Measurements from ENCODE around the gene FSTL4. TPM values are rescaled to one million over a fixed set of nuclear protein-coding genes. Genes with fewer than 3 reads are reported as not detected.

The FSTL4 gene
- total RNA-seq, 1 donor from 2014 or later, result not detected

GRCh38 chr5:133483406-133484090 is 128.8 kb downstream of the FSTL4 start:
- Histone ChIP-seq H3K27me3 (ENCODE audit: low read depth) (peaks cover 25% of the 10 kb centered on the region), H3K9me3 (replicated peaks) (no peaks in the 10 kb centered on the region), H3K4me3 (no peak overlapping the region), H3K36me3 (no peaks in the 10 kb centered on the region), H3K4me1 (peaks cover 5% of the 10 kb centered on the region), H3K27ac (replicated peaks) (no peak overlapping the region)
- TF ChIP-seq, protein P1, sequence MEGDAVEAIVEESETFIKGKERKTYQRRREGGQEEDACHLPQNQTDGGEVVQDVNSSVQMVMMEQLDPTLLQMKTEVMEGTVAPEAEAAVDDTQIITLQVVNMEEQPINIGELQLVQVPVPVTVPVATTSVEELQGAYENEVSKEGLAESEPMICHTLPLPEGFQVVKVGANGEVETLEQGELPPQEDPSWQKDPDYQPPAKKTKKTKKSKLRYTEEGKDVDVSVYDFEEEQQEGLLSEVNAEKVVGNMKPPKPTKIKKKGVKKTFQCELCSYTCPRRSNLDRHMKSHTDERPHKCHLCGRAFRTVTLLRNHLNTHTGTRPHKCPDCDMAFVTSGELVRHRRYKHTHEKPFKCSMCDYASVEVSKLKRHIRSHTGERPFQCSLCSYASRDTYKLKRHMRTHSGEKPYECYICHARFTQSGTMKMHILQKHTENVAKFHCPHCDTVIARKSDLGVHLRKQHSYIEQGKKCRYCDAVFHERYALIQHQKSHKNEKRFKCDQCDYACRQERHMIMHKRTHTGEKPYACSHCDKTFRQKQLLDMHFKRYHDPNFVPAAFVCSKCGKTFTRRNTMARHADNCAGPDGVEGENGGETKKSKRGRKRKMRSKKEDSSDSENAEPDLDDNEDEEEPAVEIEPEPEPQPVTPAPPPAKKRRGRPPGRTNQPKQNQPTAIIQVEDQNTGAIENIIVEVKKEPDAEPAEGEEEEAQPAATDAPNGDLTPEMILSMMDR (IDR thresholded peaks at IDR 0.05; ENCODE audit: borderline replicate concordance), result no peak
- intact Hi-C loops (cut with micrococcal nuclease), result loop anchor here (10.0 kb wide), 1 partner anchor 329 kb away; no protein-coding TSS in a partner anchor
- peak; percentile 29 for DNase-seq

GRCh38 chr5:133482028-133482427 is 130.3 kb downstream of the FSTL4 start:
- H3K27me3 ChIP-seq (ENCODE audit: low read depth), result peaks cover 20% of the 10 kb centered on the region
- intact Hi-C loops (cut with micrococcal nuclease), result loop anchor here (10.0 kb wide), 1 partner anchor 327 kb away; no protein-coding TSS in a partner anchor
- H3K4me1 ChIP-seq, result peaks cover 5% of the 10 kb centered on the region
- no peaks in the 10 kb centered on the region for H3K9me3 ChIP-seq (replicated peaks)
- no peaks in the 10 kb centered on the region for H3K36me3 ChIP-seq
- H3K4me3 ChIP-seq, result no peak overlapping the region
- DNase-seq, result no peak
- TF ChIP-seq, protein P1 (IDR thresholded peaks at IDR 0.05; ENCODE audit: borderline replicate concordance), result no peak
- no peak overlapping the region for H3K27ac ChIP-seq (replicated peaks)

- Histone ChIP-seq H3K27ac (replicated peaks) (no peak overlapping the region), H3K4me1 (peaks cover 5% of the 10 kb centered on the region), H3K4me3 (no peak overlapping the region), H3K36me3 (no peaks in the 10 kb centered on the region), H3K9me3 (replicated peaks) (no peaks in the 10 kb centered on the region), H3K27me3 (ENCODE audit: low read depth) (peaks cover 22% of the 10 kb centered on the region)
- intact Hi-C loops (cut with micrococcal nuclease), result loop anchor here (10.0 kb wide), 1 partner anchor 326 kb away; no protein-coding TSS in a partner anchor
- TF ChIP-seq, protein P1 (IDR thresholded peaks at IDR 0.05; ENCODE audit: borderline replicate concordance), result no peak
- DNase-seq, result no peak
Measured at GRCh38 chr5:133480866-133481265, 131.5 kb downstream of the FSTL4 start.

DNA sequence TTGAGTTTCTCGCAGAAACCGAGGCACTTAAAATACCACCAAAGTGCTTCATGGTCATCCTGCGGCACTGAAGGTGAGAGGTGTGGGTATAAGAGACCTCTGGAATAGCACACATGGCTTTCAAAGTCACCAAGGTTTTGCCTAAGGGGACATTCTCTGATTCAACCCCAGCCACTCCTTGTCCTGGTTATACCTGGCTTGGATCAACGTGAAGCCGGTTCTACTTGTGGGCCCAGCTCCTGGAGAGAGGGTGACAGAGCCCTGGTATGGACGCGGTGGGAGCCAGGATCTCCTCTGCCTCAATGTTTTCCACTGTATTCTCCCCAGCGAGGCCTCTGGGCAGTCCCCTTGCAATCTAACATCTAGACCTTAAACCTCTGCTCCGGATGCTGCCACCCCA is 132.0 kb downstream of the FSTL4 start:
- Histone ChIP-seq H3K4me3 (no peak overlapping the region), H3K36me3 (no peaks in the 10 kb centered on the region), H3K27me3 (ENCODE audit: low read depth) (peaks cover 24% of the 10 kb centered on the region), H3K4me1 (peaks cover 5% of the 10 kb centered on the region), H3K27ac (replicated peaks) (no peak overlapping the region), H3K9me3 (replicated peaks) (no peaks in the 10 kb centered on the region)
- intact Hi-C loops (cut with micrococcal nuclease), result loop anchor here (10.0 kb wide), 1 partner anchor 326 kb away; no protein-coding TSS in a partner anchor
- DNase-seq, result no peak
- TF ChIP-seq, protein P1 (IDR thresholded peaks at IDR 0.05; ENCODE audit: borderline replicate concordance), result no peak

DNA sequence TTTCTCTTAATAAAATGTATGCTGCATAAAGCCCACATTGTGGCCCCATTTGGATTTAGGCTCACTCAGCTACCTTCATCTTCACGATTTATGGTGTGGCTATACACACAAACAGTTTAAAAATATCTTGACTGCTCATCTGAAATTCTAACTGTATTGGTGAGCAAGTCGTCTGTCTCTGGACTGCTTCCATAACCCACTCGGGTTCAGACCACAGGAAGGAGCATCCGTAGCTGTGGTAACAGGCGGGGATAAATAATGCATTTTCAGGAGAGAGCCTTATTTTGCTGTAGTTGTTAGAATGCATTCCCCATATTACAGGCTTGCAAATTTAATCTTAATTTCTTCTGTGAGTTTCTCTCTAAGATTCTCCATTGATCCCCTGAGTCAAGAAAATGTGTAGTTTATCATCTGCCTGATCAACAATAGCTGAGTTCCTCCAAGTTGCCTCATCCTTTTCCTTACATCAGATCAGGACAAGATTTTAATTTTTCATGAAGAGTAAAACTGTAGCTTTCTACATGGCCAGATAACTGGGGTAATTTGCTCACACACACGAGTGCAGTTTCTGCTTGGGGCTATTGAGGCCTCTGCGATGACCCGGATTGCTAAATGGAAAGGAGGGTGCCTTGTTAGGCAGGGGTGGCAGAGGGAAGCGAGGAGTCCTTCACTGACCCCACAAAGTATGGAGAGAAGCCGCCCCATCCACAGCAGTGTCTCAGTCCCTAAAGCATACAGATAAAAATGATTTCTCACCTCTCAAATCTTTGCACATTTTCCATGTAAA is 133.9 kb downstream of the FSTL4 start:
- Histone ChIP-seq H3K27ac (replicated peaks) (no peak overlapping the region), H3K4me3 (no peak overlapping the region), H3K4me1 (peaks cover 2% of the 10 kb centered on the region), H3K36me3 (no peaks in the 10 kb centered on the region), H3K27me3 (ENCODE audit: low read depth) (peaks cover 41% of the 10 kb centered on the region), H3K9me3 (replicated peaks) (no peaks in the 10 kb centered on the region)
- intact Hi-C loops (cut with micrococcal nuclease), result no loop called here
- no peak for DNase-seq
- TF ChIP-seq, protein P1 (IDR thresholded peaks at IDR 0.05; ENCODE audit: borderline replicate concordance), result no peak
